Liver (tissue), 3 donors: ENCODE results near the gene UBL4A.

ENCODE experiments used
- ATF3 ChIP-seq: IDR thresholded peaks from 2 replicates; pipeline ENCODE4 v1.6.1; 2016; ENCODE audit warnings: antibody characterized with exemption
- CTCF ChIP-seq: fragments of 150-350 bp; IDR thresholded peaks from 2 replicates; pipeline ENCODE4 v1.5.1; 2017; ENCODE audit warnings: improper control_type of control experiment, low read depth, low read length; ENCODE audit not compliant: missing input control
- EGR1 ChIP-seq, 2 donors: IDR thresholded peaks; 2 replicates each; pipeline ENCODE4 v1.6.1; 2016 to 2018; ENCODE audit warnings: antibody characterized with exemption in 2 of 2, low read depth in 2 of 2
- FOXA1 ChIP-seq: IDR thresholded peaks from 2 replicates; pipeline ENCODE4 v1.6.1; 2016; ENCODE audit warnings: antibody characterized with exemption
- GABPA ChIP-seq, 2 donors: IDR thresholded peaks in 1 of 2; conservative IDR thresholded peaks in 1 of 2; 2 replicates each; pipeline ENCODE4 v1.6.1; 2016; ENCODE audit warnings: antibody characterized with exemption in 2 of 2, mild to moderate bottlenecking in 1 of 2, moderate library complexity in 1 of 2
- HNF4G ChIP-seq: IDR thresholded peaks from 2 replicates; pipeline ENCODE4 v1.6.1; 2016; ENCODE audit warnings: antibody characterized with exemption
- JUND ChIP-seq, 2 donors: IDR thresholded peaks; 2 replicates each; pipeline ENCODE4 v1.6.1; 2016; ENCODE audit warnings: antibody characterized with exemption in 2 of 2
- MAX ChIP-seq: IDR thresholded peaks from 2 replicates; pipeline ENCODE4 v1.6.1; 2016; ENCODE audit warnings: antibody characterized with exemption
- RAD21 ChIP-seq, 2 donors: IDR thresholded peaks; 2 replicates each; pipeline ENCODE4 v1.6.1; 2016; ENCODE audit warnings: antibody characterized with exemption in 2 of 2, mild to moderate bottlenecking in 2 of 2
- REST ChIP-seq: IDR thresholded peaks from 2 replicates; pipeline ENCODE4 v1.6.1; 2016; ENCODE audit warnings: antibody characterized with exemption, mild to moderate bottlenecking
- SP1 ChIP-seq: IDR thresholded peaks from 2 replicates; pipeline ENCODE4 v1.6.1; 2018; ENCODE audit warnings: antibody characterized with exemption, mild to moderate bottlenecking
- TAF1 ChIP-seq: conservative IDR thresholded peaks from 2 replicates; pipeline ENCODE4 v1.6.1; 2016; ENCODE audit warnings: antibody characterized with exemption, mild to moderate bottlenecking
- YY1 ChIP-seq: IDR thresholded peaks from 2 replicates; pipeline ENCODE4 v1.6.1; 2016; ENCODE audit warnings: antibody characterized with exemption, mild to moderate bottlenecking
- ZBTB33 ChIP-seq: IDR thresholded peaks from 2 replicates; pipeline ENCODE4 v1.6.1; 2016; ENCODE audit warnings: antibody characterized with exemption
- donor health status: healthy.
- donor health status: healthy.

- TF ChIP-seq EGR1 (IDR thresholded peaks at IDR 0.05; ENCODE audit: low read depth in 2 of 2) (no peak), TAF1 (no peak), REST (peak; percentile 15), CTCF (no peak), ATF3 (no peak), YY1 (no peak), RAD21 (IDR thresholded peaks at IDR 0.05) (no peak), FOXA1 (no peak), JUND (IDR thresholded peaks at IDR 0.05) (no peak), ZBTB33 (no peak), HNF4G (no peak), SP1 (peak; percentile 28), MAX (no peak), GABPA (IDR thresholded peaks at IDR 0.05 in 1 of 2, conservative IDR thresholded peaks at IDR 0.05 in 1 of 2) (no peak)
These were observed 30.3 kb upstream of the UBL4A start for GRCh38 chrX:154516656-154517100.
